Erythroblast (primary cell): Measurements from ENCODE around the gene TRIM14.

Experiments
- DNase-seq, 2 experiments: peaks; one replicate each; lab custom pipeline; 2025; lab: John Stamatoyannopoulos, UW
- GATA1 ChIP-seq: IDR thresholded peaks from 2 replicates; pipeline ENCODE4 v1.6.1; 2011; ENCODE audit warnings: low read depth, mild to moderate bottlenecking, control low read depth, low read length, moderate library complexity
- POLR2A ChIP-seq: IDR thresholded peaks from 2 replicates; pipeline ENCODE4 v1.6.1; 2011; ENCODE audit warnings: mild to moderate bottlenecking, low read length

The TRIM14 gene

GRCh38 chr9:98074115-98074990 is 44.7 kb downstream of the TRIM14 start:
- peak; percentile 54 to 80 for DNase-seq
- TF ChIP-seq GATA1 (no peak), POLR2A (no peak)

- TF ChIP-seq GATA1 (no peak), POLR2A (no peak)
- DNase-seq, result no peak
Observed at GRCh38 chr9:98071737-98072136, 47.3 kb downstream of the TRIM14 start.

GRCh38 chr9:98070704-98071103 is 48.3 kb downstream of the TRIM14 start:
- DNase-seq, result no peak
- TF ChIP-seq POLR2A (no peak), GATA1 (no peak)

- no peak for TF ChIP-seq POLR2A
- no peak for TF ChIP-seq GATA1
- no peak for DNase-seq
Observed at GRCh38 chr9:98069551-98069950, 49.5 kb downstream of the TRIM14 start.

- TF ChIP-seq POLR2A (no peak), GATA1 (no peak)
- no peak for DNase-seq
Observed at GRCh38 chr9:98067184-98067583, 51.8 kb downstream of the TRIM14 start.

- TF ChIP-seq GATA1, result no peak
- no peak for DNase-seq
Observed at GRCh38 chr9:98066235-98066634, 52.8 kb downstream of the TRIM14 start.

GRCh38 chr9:98064623-98065392 is 54.2 kb downstream of the TRIM14 start:
- no peak for TF ChIP-seq GATA1
- no peak for TF ChIP-seq POLR2A
- no peak for DNase-seq

GRCh38 chr9:98062161-98062560 is 56.9 kb downstream of the TRIM14 start:
- no peak for TF ChIP-seq POLR2A
- no peak for TF ChIP-seq GATA1
- DNase-seq, result no peak

GRCh38 chr9:98057138-98057799 is 61.8 kb downstream of the TRIM14 start:
- TF ChIP-seq POLR2A (no peak), GATA1 (no peak)
- DNase-seq, result peak; percentile 46 to 54

- peak; percentile 93 to 95 for DNase-seq
- TF ChIP-seq GATA1 (no peak), POLR2A (peak; percentile 82)
Observed at GRCh38 chr9:98056269-98057137, 62.5 kb downstream of the TRIM14 start, which contains the start of gene NANS. Gene NANS (plus strand): TSS chr9:98056732. CDS start chr9:98056809, 77 bp downstream.

GRCh38 chr9:98054376-98054951 is 64.6 kb downstream of the TRIM14 start:
- TF ChIP-seq GATA1, result no peak
- no peak for TF ChIP-seq POLR2A
- DNase-seq, result no peak

- no peak for TF ChIP-seq POLR2A
- TF ChIP-seq GATA1, result no peak
- no peak for DNase-seq
Observed at GRCh38 chr9:98050351-98050750, 68.7 kb downstream of the TRIM14 start.
